Measurements from ENCODE around the gene HEXB.

- TF ChIP-seq CTCF (IDR thresholded peaks at IDR 0.05; ENCODE audit: low read depth, low read length, poor library complexity, severe bottlenecking) (no peak), EZH2phosphoT487 (IDR thresholded peaks at IDR 0.05; ENCODE audit: borderline replicate concordance, low read length) (no peak)
Measured at GRCh38 chr5:74657165-74657564, 27.9 kb upstream of the HEXB start.

Measured in DOHH2 (cell line).